Karpas-422 (cell line): Measurements from ENCODE around the gene CPM. TPM values are rescaled to one million over a fixed set of nuclear protein-coding genes. Genes with fewer than 3 reads are reported as not detected.

Experiments used
- DNase-seq: peaks from one replicate; pipeline ENCODE4 v3.0.0-alpha.2; 2015
- H2AFZ ChIP-seq: fragments of 200-600 bp; sonication (generic); 2 replicates; pipeline ENCODE4 v1.6.1; 2014; ENCODE audit warnings: antibody characterized with exemption, low read length, mixed read lengths
- H3K27ac ChIP-seq: fragments of 200-600 bp; sonication (generic); 2 replicates; pipeline ENCODE4 v1.5.1; 2014; ENCODE audit warnings: mild to moderate bottlenecking, low read length, moderate library complexity
- H3K27me3 ChIP-seq: fragments of 200-600 bp; sonication (generic); 2 replicates; pipeline ENCODE4 v1.6.1; 2014; ENCODE audit warnings: low read length, mixed read lengths
- H3K36me3 ChIP-seq: fragments of 200-600 bp; sonication (generic); 2 replicates; pipeline ENCODE4 v1.6.1; 2014; ENCODE audit warnings: low read length, mixed read lengths; ENCODE audit not compliant: insufficient read depth
- H3K4me1 ChIP-seq: fragments of 200-600 bp; sonication (generic); 2 replicates; pipeline ENCODE4 v1.6.1; 2014; ENCODE audit warnings: mild to moderate bottlenecking, low read length, mixed read lengths
- H3K4me2 ChIP-seq: fragments of 200-600 bp; sonication (generic); 2 replicates; pipeline ENCODE4 v1.6.1; 2014; ENCODE audit warnings: low read length, low read depth, mild to moderate bottlenecking; ENCODE audit not compliant: poor library complexity, severe bottlenecking
- H3K4me3 ChIP-seq: fragments of 200-600 bp; sonication (generic); 2 replicates; pipeline ENCODE4 v1.5.1; 2014; ENCODE audit warnings: mild to moderate bottlenecking, antibody characterized with exemption, low read length, mixed read lengths
- H3K79me2 ChIP-seq: fragments of 200-600 bp; sonication (generic); 2 replicates; pipeline ENCODE4 v1.6.1; 2014; ENCODE audit warnings: mild to moderate bottlenecking, low read length, mixed read lengths
- H3K9ac ChIP-seq: fragments of 200-600 bp; sonication (generic); 2 replicates; pipeline ENCODE4 v1.6.0; 2014; ENCODE audit warnings: low read length
- H3K9me2 ChIP-seq: fragments of 200-600 bp; sonication (generic), shearing (Covaris generic); replicated peaks from 2 replicates; pipeline ENCODE4 v1.6.0; 2014; ENCODE audit warnings: mild to moderate bottlenecking, low read length, moderate library complexity; ENCODE audit not compliant: insufficient read depth
- H3K9me3 ChIP-seq: fragments of 300-700, 200-600 bp; sonication (generic); 2 replicates; pipeline ENCODE4 v1.6.1; 2014; ENCODE audit warnings: low read length, mixed read lengths
- H4K20me1 ChIP-seq: fragments of 200-600 bp; sonication (generic); 2 replicates; pipeline ENCODE4 v1.6.1; 2014; ENCODE audit warnings: mild to moderate bottlenecking, antibody characterized with exemption, low read length, low read depth; ENCODE audit not compliant: insufficient read depth
- total RNA-seq: library from RNA; depleted of rRNA; stranded (reverse); fragments of >200 nt; shearing (Covaris generic); gene quantifications from 2 replicates; pipeline ENCODE4 v1.2.3, GENCODE V29; 2014; ENCODE audit warnings: low replicate concordance; rRNA removed

Gene CPM
- 0.04 TPM in 1 of 2 replicates, not detected in the other for total RNA-seq

GRCh38 chr12:68932961-68933893 is at the start of gene CPM:
Gene CPM (minus strand): TSS chr12:68933171. CDS start chr12:68932837, 334 bp downstream.
- H3K79me2 ChIP-seq, result no peaks in the 10 kb centered on the region
- H3K4me1 ChIP-seq, result peaks cover 10% of the 10 kb centered on the region
- H3K27me3 ChIP-seq, result no peaks in the 10 kb centered on the region
- peak within 1 kb of the TSS; percentile 56 for H3K4me2 ChIP-seq
- no peak within 1 kb of the TSS for H2AFZ ChIP-seq
- no peaks in the 10 kb centered on the region for H3K9me2 ChIP-seq
- H4K20me1 ChIP-seq, result no peaks in the 10 kb centered on the region
- DNase-seq, result no peak
- H3K9ac ChIP-seq, result no peak within 1 kb of the TSS
- no peak within 1 kb of the TSS for H3K27ac ChIP-seq
- H3K9me3 ChIP-seq, result no peaks in the 10 kb centered on the region
- H3K36me3 ChIP-seq, result no peaks in the 10 kb centered on the region
- H3K4me3 ChIP-seq, result peak within 1 kb of the TSS; percentile 29; the same call in 1 of the 2 replicates

GRCh38 chr12:68981516-68981915 is 48.5 kb upstream of the CPM start:
- no peaks in the 10 kb centered on the region for H3K79me2 ChIP-seq
- H3K4me1 ChIP-seq, result peaks cover 10% of the 10 kb centered on the region
- no peak overlapping the region for H3K4me2 ChIP-seq
- DNase-seq, result no peak
- H3K27me3 ChIP-seq, result no peaks in the 10 kb centered on the region
- H4K20me1 ChIP-seq, result no peaks in the 10 kb centered on the region
- H3K4me3 ChIP-seq, result no peak overlapping the region
- no peak overlapping the region for H3K27ac ChIP-seq
- H2AFZ ChIP-seq, result no peak overlapping the region
- no peak overlapping the region for H3K9ac ChIP-seq
- no peaks in the 10 kb centered on the region for H3K36me3 ChIP-seq
- H3K9me3 ChIP-seq, result no peaks in the 10 kb centered on the region
- no peaks in the 10 kb centered on the region for H3K9me2 ChIP-seq

- no peak overlapping the region for H3K4me2 ChIP-seq
- H2AFZ ChIP-seq, result no peak overlapping the region
- no peaks in the 10 kb centered on the region for H3K36me3 ChIP-seq
- H3K4me1 ChIP-seq, result peaks cover 10% of the 10 kb centered on the region
- DNase-seq, result no peak
- H3K27me3 ChIP-seq, result no peaks in the 10 kb centered on the region
- H4K20me1 ChIP-seq, result no peaks in the 10 kb centered on the region
- no peaks in the 10 kb centered on the region for H3K79me2 ChIP-seq
- H3K9ac ChIP-seq, result no peak overlapping the region
- H3K27ac ChIP-seq, result no peak overlapping the region
- no peak overlapping the region for H3K4me3 ChIP-seq
- H3K9me2 ChIP-seq, result no peaks in the 10 kb centered on the region
- H3K9me3 ChIP-seq, result no peaks in the 10 kb centered on the region
Measured at GRCh38 chr12:68980476-68981212, 47.7 kb upstream of the CPM start.

- Histone ChIP-seq H3K4me3 (no peak overlapping the region), H3K9me3 (no peaks in the 10 kb centered on the region), H3K9me2 (no peaks in the 10 kb centered on the region), H4K20me1 (no peaks in the 10 kb centered on the region), H3K27ac (no peak overlapping the region), H2AFZ (no peak overlapping the region), H3K4me1 (peaks cover 10% of the 10 kb centered on the region), H3K36me3 (no peaks in the 10 kb centered on the region), H3K79me2 (no peaks in the 10 kb centered on the region), H3K27me3 (no peaks in the 10 kb centered on the region), H3K4me2 (no peak overlapping the region), H3K9ac (no peak overlapping the region)
- DNase-seq, result no peak
Measured at GRCh38 chr12:68978678-68979077, 45.7 kb upstream of the CPM start.

- Histone ChIP-seq H3K4me2 (no peak overlapping the region), H2AFZ (no peak overlapping the region), H3K4me1 (peaks cover 10% of the 10 kb centered on the region), H3K9me3 (no peaks in the 10 kb centered on the region), H3K9me2 (no peaks in the 10 kb centered on the region), H3K4me3 (no peak overlapping the region), H3K36me3 (no peaks in the 10 kb centered on the region), H3K27me3 (no peaks in the 10 kb centered on the region), H3K79me2 (no peaks in the 10 kb centered on the region), H4K20me1 (no peaks in the 10 kb centered on the region), H3K27ac (no peak overlapping the region), H3K9ac (no peak overlapping the region)
- DNase-seq, result no peak
Measured at GRCh38 chr12:68977909-68978610, 45.1 kb upstream of the CPM start.

GRCh38 chr12:68977335-68977734 is 44.4 kb upstream of the CPM start:
- Histone ChIP-seq H3K36me3 (no peaks in the 10 kb centered on the region), H3K9me2 (no peaks in the 10 kb centered on the region), H3K79me2 (no peaks in the 10 kb centered on the region), H3K27ac (no peak overlapping the region), H3K9me3 (no peaks in the 10 kb centered on the region), H3K4me2 (no peak overlapping the region), H3K4me1 (peaks cover 10% of the 10 kb centered on the region), H3K9ac (no peak overlapping the region), H3K27me3 (no peaks in the 10 kb centered on the region), H4K20me1 (no peaks in the 10 kb centered on the region), H2AFZ (no peak overlapping the region), H3K4me3 (no peak overlapping the region)
- DNase-seq, result no peak

GRCh38 chr12:68976395-68976841 is 43.4 kb upstream of the CPM start:
- no peak overlapping the region for H2AFZ ChIP-seq
- H3K36me3 ChIP-seq, result no peaks in the 10 kb centered on the region
- H3K9me2 ChIP-seq, result no peaks in the 10 kb centered on the region
- no peak for DNase-seq
- H3K9ac ChIP-seq, result no peak overlapping the region
- no peaks in the 10 kb centered on the region for H3K9me3 ChIP-seq
- no peaks in the 10 kb centered on the region for H3K27me3 ChIP-seq
- no peak overlapping the region for H3K4me3 ChIP-seq
- H3K4me1 ChIP-seq, result peaks cover 10% of the 10 kb centered on the region
- no peak overlapping the region for H3K4me2 ChIP-seq
- H3K79me2 ChIP-seq, result no peaks in the 10 kb centered on the region
- H3K27ac ChIP-seq, result no peak overlapping the region
- no peaks in the 10 kb centered on the region for H4K20me1 ChIP-seq

- H4K20me1 ChIP-seq, result no peaks in the 10 kb centered on the region
- no peaks in the 10 kb centered on the region for H3K9me3 ChIP-seq
- H3K79me2 ChIP-seq, result no peaks in the 10 kb centered on the region
- H3K4me2 ChIP-seq, result no peak overlapping the region
- H3K4me1 ChIP-seq, result peaks cover 10% of the 10 kb centered on the region
- H3K9me2 ChIP-seq, result no peaks in the 10 kb centered on the region
- H3K36me3 ChIP-seq, result no peaks in the 10 kb centered on the region
- no peak overlapping the region for H3K9ac ChIP-seq
- no peaks in the 10 kb centered on the region for H3K27me3 ChIP-seq
- DNase-seq, result no peak
- no peak overlapping the region for H3K4me3 ChIP-seq
- no peak overlapping the region for H2AFZ ChIP-seq
- no peak overlapping the region for H3K27ac ChIP-seq
Measured at GRCh38 chr12:68975811-68976210, 42.8 kb upstream of the CPM start.
